Stimulated activated CD8-positive, alpha-beta memory T cell treated with anti-CD3 and anti-CD28 coated beads, Interleukin-12 subunit alpha, Interleukin-12 subunit beta, amount 100 ng/mL, for 24 hours (primary cell): ENCODE data around the gene ZBTB26.

Experiments
- DNase-seq: peaks from one replicate; pipeline ENCODE4 v3.0.0-alpha.2; 2020; ENCODE audit errors: extremely low read depth

The ZBTB26 gene

DNA sequence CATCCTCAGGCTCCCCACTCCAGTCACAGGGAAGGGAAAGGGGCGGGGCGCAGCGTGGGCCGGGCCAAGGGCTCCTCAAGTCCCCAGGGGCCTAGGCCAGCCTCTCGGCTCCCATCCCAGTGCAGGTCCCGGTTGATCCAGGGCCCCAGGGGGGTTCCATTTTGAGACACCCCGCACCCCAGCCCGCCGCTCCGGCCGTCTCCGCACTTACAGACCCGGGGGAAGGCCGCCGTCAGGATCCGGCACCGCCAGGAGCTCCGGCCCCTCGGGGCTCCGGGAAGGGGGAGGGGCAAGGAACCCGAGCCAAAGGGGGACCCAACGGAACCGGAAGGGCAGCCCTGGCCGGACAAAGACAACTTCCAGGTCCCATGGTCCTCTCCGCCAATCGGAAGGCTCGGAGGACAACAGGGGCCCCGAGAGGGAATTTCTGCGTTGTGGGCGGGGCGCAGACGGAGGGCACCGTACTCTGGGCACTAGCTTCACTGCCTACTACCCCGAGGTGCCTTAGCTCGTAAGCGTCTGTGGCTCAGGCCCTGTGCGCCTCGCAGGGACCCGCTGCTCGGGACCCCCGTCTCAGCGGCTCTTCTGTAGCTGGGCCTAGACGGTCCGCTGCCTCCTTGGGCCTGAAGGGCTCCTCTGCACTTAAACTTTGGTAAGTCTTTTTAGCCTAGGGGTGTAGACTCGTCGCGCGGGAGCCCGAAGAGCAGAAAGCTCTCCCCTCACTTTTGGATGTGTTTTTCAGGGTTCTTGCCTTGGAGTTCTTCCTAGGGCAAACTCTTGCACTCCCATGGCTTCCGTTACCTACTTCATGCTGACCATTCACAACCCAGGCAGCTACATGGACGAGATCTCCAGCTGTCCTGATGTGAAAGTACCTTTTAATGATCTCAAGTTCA is at the start of gene ZBTB26:
Gene ZBTB26 (minus strand): TSS at position 287 of the 896 bp plus-strand sequence. CDS start 11,578 bp downstream, outside the sequence.
- DNase-seq, result peak; percentile 87

DNA sequence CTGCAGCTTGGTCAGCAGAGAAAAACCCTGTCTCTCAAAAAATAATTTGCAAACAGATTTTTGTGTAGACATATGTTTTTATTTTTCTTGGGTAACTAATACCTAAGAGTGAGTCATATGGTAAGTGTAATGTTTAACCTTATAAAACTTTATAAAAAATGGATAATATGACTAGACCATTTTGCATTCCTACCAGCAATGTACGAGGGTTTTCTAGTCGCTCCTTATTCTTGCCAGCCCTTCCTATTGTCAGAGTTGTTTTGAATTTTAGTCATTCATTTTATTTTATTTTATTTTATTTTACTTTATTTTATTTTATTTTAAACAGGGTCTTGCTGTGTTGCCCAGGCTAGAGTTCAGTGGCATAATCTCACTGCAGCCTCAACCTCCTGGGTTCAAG is 47.3 kb upstream of the ZBTB26 start:
- DNase-seq, result no peak

DNA sequence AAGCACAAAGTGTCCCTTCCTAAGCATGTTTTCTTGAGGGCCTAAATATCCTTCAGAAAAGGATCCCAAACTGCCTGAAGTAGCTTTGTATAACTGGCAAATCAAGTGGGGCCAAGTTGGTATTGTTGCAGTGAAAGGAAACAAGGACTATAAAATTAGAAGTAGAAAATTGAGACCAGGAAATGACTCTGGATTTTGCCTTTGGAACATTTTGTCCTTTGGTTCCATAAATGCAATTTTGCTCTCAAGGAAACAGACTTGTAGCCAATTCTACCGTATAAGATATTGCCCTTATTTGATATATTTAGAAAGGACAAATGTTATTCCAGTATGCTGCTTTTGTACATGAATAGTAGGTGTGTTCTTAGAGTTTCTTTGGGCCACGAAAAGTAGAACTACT is 43.9 kb upstream of the ZBTB26 start:
- no peak for DNase-seq

GRCh38 chr9:122961139-122961538 is 29.8 kb upstream of the ZBTB26 start:
- DNase-seq, result no peak

DNA sequence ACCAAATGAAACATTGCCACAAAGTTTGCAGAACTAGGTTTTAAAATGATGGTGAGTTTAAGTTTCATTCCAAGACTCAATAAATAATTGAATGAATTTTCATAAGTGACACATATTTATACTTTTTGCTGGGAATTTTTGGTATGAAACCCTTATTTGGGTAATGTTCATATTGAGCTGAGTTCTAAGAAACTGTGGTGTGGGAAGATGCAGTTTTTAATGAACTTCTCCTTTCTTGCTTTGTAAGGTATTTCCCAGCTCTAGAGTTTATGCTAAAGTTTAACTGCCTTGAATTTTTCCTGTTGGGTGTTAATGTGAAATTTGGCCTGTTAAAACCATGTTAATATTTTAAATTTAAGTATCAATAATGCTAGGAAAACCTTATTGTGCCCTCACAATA is 24.6 kb upstream of the ZBTB26 start:
- no peak for DNase-seq

DNA sequence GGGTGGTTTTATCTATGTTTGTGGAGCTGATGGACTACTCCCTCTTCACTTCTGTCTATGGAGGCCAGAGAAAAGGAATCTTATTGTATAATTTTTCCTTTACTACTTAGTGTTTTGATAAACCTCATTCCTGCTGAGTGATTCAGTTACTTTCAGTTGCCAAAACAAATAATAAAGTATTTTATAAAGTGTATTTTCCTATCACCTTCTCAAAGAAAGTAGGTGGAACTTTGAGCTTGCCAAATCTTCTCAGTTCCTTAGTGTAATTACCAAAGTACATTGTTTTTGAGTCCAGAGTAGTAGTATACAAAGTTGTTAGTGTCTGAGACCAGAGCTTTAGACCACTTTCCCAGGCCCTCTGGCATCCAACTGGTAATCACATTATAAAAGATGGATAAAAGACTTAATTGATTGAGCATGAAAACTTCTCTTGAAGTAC is 23.0 kb upstream of the ZBTB26 start:
- DNase-seq, result no peak

DNA sequence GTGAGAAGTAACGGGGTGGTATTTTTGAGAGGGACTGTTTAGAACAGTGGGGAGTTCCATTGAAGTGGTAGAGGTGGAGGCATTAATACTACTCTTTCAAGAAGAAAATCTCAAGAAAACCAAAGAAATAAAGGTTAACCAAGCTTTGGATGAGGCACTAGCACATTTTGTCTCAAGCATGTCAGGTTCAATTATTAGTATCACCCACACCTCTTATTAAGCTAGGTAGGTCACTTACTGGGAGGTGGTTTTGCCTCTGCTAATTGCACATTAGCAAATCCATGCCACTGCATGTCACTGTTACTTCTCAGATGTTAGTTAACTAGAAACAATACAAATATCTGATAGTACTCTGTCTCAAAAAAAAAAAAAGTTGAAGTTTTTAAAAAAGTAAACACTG is 19.7 kb upstream of the ZBTB26 start:
- no peak for DNase-seq

DNA sequence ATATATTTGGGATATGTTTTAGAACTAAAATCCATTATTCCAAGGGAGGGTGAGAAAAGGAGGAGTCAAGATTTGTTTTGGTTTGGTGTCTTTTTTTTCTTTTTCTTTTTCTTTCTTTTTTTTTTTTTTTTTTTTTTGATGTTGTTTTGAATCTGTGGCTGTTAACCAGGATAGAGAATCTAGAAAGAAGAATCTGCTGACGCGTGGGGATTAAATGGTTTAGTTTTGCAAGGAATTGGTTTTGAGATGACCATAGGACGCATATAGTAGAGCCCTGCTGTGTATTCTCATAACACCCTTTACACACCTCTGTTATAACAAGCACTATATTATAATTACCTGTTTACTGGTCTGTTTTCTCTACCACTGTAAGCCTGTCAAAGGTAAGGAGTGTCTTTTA is 19.0 kb upstream of the ZBTB26 start:
- DNase-seq, result no peak

GRCh38 chr9:122949696-122950095 is 18.4 kb upstream of the ZBTB26 start:
- no peak for DNase-seq

- no peak for DNase-seq
Measured at GRCh38 chr9:122948313-122948712, 17.0 kb upstream of the ZBTB26 start.

- DNase-seq, result no peak
Measured at GRCh38 chr9:122946461-122947005, 15.2 kb upstream of the ZBTB26 start.

DNA sequence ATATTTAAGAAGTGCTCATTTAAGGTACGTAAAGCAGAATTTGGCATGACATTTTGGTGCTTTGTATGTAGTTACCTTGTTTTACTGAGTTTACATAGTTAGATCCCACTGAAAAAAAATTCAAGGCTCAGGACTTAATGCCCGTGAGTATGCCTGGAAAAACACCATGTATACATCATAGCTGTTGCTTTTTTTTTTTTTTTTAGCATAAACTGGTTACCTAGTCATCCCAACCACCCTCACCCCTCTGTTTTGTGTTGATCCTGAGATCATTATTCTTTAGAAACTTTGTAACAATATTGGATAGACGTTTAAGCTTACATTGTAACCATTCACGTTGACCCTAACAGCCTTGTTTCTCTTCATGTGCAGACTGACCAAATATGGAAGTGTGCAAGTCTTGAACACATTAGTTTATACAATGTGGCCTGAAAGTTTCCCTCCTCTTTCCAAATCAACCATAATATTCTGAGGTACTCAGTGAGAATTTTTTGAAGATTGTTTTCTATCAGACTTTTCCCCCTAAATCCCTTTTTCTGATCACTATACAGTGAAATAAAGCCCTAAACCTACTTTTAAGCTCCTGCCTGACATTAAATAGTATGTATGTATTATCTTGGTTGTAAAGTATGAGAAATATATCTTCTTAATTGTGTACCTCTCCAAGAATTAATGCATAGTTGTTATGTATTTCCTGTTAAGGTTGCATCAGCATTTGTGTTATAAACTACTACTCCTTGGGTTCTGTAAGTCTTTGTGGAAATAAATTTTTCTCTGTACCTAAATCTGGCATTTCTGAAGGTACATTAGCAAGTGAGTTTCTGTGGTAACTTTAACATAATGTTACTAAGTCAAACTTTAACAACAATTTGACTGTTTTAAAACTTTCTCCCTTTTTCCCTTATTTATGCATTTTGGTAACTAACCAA is 13.9 kb upstream of the ZBTB26 start:
- no peak for DNase-seq

DNA sequence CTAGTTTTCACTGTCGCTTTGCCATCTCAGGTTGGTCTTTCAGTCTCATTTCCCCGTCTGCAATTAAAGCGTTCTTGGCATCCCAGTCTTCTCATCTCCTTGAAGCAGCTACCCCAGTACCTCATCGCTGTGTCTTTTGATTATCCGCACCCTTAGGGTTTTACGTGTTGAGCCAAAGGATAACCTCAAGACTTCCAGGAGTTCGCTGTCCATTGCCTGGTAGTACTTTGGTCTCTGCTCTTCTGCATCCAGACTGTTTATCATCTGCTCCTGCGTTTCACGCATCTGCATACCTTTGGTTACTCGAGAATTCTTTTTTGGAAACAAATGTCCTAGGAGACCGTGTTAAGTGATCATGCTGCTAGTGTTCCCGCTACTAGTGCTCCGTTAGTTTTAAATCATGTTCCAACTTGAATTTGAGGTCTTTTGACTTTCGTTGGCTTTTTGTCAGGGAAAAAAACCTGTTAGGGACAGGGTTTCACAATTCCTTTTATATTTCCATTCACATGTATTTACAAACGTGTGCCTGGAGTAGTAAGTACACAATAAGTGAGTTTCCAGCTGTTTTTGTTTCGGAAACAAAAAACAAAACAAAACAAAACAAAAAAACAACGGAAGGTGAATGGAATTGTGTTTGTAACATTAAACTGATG is 10.4 kb upstream of the ZBTB26 start:
- DNase-seq, result no peak

- peak; percentile 100 for DNase-seq
Measured at GRCh38 chr9:122940749-122941581, 9.7 kb upstream of the ZBTB26 start, which contains the start of gene RABGAP1. Gene RABGAP1 (plus strand): TSS chr9:122941020. CDS start chr9:122957060, 16,040 bp downstream.

GRCh38 chr9:122940454-122940748 is 9.1 kb upstream of the ZBTB26 start:
- no peak for DNase-seq

DNA sequence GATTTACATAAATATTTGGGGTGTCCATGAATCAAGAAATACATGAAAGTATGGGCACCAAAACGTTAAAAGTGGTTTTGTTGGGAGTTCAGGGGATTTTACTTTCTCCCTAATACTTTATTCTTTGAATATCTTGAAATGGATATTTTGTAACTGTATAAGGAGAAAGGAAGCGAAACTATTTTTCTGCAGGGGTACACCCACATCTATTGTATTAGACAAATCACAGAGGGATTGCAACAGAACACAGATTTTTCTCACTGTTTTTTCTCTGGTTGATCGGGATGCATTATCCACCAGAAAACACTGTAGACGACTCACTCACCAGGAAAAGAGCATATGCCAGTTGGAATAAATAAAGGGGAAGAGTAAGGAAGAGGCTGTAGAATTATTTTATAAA is 8.3 kb upstream of the ZBTB26 start:
- DNase-seq, result no peak

- no peak for DNase-seq
Measured at GRCh38 chr9:122936883-122937282, 5.6 kb upstream of the ZBTB26 start.

DNA sequence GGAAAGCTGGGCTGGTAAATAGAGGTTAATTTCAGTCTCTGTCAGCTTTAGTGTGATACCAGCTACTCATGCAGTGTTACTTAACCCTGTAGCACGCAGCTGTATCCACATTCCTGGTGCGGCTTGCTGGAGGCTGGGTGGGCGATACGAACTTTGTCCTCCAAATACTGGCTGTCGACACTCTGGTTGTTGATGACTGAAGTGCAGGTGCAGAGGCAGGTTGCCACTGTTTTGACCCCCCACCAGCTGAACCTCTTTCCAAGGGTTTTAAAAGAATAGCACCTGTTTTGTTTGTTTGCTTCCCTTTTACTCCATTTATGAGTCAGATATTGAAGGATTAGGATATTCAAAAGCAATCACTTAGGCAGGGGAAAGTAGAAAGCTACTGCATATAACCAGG is 5.2 kb upstream of the ZBTB26 start:
- DNase-seq, result no peak

- DNase-seq, result no peak
Measured at GRCh38 chr9:122930541-122931225, 629 bp downstream of the ZBTB26 start.

GRCh38 chr9:122929796-122930354 is 1.4 kb downstream of the ZBTB26 start:
- DNase-seq, result no peak
